OCI-LY3 (cell line): ENCODE results near the gene SPATA16.

Experiments used
- CTCF ChIP-seq: fragments of 200-600, 300-600 bp; sonication (generic); IDR thresholded peaks from 2 replicates; pipeline ENCODE4 v1.5.1; 2014; ENCODE audit warnings: antibody characterized with exemption, low read length, low read depth
- EZH2phosphoT487 ChIP-seq: fragments of 200-600 bp; shearing (Covaris generic); IDR thresholded peaks from 2 replicates; pipeline ENCODE4 v1.6.1; 2018; ENCODE audit warnings: antibody characterized with exemption, mixed run types, low read depth

GRCh38 chr3:172882563-172882962 is 258.5 kb downstream of the SPATA16 start:
- no peak for TF ChIP-seq EZH2phosphoT487
- TF ChIP-seq CTCF, result no peak
